NCI-H2029 treated with DMSO at 0.1 percent for 48 hours (cell line): Measurements from ENCODE around the gene DSEL.

Experiments
- DNase-seq: peaks from one replicate; lab custom pipeline; 2025; lab: John Stamatoyannopoulos, UW

The DSEL gene

GRCh38 chr18:67500522-67501205 is 15.9 kb downstream of the DSEL start:
- no peak for DNase-seq

DNA sequence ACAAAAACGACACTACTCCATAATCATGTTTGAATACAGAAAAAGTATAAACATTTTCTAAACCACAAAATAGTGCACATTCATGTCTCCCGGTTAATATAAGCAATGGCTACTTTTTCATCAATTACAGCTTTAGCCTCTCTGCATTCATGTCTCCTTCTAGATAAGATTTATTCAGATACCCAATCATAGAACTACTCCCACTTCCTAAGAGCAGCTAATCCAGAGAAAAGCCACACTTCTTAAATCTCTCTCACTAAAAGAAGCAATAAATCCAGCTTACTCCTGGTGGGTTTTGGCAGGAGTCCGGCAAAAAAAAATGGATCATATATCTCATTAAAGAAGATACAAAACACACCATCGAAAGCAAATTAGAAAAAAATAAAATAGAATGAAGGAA is 20.1 kb downstream of the DSEL start:
- no peak for DNase-seq

GRCh38 chr18:67486534-67486933 is 30.0 kb downstream of the DSEL start:
- DNase-seq = no peak

DNA sequence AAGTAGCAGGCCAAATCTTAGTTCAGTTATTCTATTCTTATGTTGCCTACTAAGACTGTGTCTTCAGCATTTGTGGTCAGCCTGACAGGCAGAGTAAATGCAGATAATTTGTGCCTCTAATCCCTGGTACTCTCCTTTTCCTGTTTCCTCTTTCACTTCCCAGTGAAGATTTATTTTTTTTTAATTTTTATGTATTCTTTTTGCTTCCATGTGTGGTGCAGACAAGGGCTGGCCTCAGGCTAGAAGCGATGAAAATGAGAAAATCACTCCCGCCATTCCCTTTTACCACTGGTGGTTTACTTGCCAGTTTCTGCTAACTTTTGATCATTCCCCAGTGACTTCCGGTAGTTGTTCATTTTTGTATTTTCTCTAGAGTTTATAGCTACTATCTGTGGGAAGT is 30.9 kb downstream of the DSEL start:
- no peak for DNase-seq

GRCh38 chr18:67484458-67484857 is 32.1 kb downstream of the DSEL start:
- no peak for DNase-seq

GRCh38 chr18:67483952-67484351 is 32.6 kb downstream of the DSEL start:
- no peak for DNase-seq

DNA sequence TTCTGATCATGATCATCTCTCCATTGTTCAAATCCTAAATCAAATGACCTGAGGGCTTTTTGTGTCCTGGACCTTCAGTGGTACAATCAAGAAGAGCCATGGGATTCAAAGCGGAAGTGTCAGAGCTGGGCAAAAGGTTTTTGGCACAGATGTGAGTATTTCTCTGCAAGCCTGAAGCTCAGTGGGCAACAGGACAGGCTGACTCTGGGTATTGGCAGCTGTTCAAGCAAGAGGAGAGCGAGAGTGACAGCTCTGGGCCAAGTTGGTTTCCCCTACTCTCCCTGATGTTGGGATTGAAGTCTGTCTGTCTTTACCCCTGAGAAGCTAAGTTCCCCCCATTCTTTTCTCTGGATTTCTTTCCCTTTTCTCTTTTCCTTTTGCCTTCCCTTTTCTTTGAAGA is 33.3 kb downstream of the DSEL start:
- no peak for DNase-seq

DNA sequence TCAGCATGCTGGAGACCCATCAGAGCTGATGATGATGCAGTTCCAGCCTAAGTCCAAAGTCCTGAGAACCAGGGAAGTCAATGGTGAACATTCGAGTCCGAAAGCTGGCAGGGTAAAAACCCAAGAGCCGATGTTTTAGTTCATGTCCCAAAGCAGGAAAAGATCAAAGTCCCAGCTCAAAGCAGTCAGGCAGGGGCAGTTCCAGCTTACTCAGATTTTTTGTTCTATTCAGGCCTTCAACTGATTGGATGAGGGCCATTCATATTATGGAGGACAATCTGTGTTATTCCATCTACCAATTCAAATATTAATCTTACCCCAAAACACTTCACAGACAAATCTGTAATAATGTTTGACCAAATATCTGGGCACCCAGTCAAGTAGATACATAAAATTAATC is 38.3 kb downstream of the DSEL start:
- no peak for DNase-seq

GRCh38 chr18:67477522-67477921 is 39.0 kb downstream of the DSEL start:
- no peak for DNase-seq

- DNase-seq = no peak
Measured at GRCh38 chr18:67476585-67476984, 39.9 kb downstream of the DSEL start.

- DNase-seq = no peak
Measured at GRCh38 chr18:67475673-67476072, 40.8 kb downstream of the DSEL start.

DNA sequence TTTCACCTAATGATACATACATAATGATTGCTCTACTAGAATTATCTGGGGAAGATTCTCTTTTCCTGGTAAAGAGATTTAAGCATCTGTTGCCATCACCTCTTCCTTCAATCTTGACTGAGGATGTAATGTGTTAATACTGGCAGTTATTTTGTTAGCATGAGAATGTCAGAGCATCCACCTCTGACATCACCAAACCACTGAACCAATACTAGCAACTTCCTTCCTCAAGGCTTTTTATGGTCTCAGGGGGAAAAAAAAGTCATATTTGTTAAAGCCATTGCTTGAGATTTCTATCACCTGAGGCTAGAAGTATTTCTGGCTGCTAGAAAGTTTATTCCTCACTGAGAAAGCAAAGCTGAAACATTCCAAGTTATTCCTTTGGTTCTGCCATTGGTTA is 48.5 kb downstream of the DSEL start:
- no peak for DNase-seq

GRCh38 chr18:67467188-67467587 is 49.3 kb downstream of the DSEL start:
- no peak for DNase-seq

DNA sequence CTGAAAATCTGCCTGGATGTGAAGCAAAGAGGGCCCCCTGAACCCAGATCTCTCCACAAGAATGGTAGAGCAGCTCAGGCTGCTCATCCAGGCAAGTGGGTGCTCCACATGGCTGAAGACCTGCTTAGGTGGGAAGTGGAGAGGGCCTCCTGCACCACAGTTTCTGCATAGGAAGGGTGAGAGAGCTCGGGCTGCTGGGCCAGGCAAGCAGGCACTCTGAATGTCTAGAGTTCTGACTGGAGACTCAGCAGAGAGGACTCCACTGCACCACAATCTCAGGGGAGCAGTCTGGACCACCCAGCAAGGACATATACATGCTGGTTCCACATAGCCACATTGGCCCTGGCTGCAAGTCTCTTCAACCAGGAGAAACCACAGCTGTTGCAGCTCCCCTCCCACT is 52.0 kb downstream of the DSEL start:
- DNase-seq = no peak

GRCh38 chr18:67463829-67464228 is 52.7 kb downstream of the DSEL start:
- no peak for DNase-seq

GRCh38 chr18:67456711-67457110 is 59.8 kb downstream of the DSEL start:
- no peak for DNase-seq
